ENCODE measurements around the gene STIM1.

STIM1 gene

GRCh38 chr11:3936517-3936916 lies 81.1 kb downstream of the STIM1 start:
- H3K4me1 ChIP-seq (ENCODE audit: control insufficient read depth, insufficient read depth, low read length, unreplicated experiment), result peaks cover 17% of the 10 kb centered on the region
- no peak overlapping the region for H2AFZ ChIP-seq (ENCODE audit: low read length, unreplicated experiment)
- no peaks in the 10 kb centered on the region for H3K36me3 ChIP-seq (ENCODE audit: insufficient read depth, low read length)
- H3K79me2 ChIP-seq (ENCODE audit: control insufficient read depth, insufficient read depth, low read length, unreplicated experiment), result no peaks in the 10 kb centered on the region
- H3K4me3 ChIP-seq (ENCODE audit: low read depth, low read length), result no peak overlapping the region
- no peaks in the 10 kb centered on the region for H3K27me3 ChIP-seq (ENCODE audit: insufficient read depth, low read length)
- no peak overlapping the region for H3K27ac ChIP-seq (ENCODE audit: low read depth, low read length)

DNA sequence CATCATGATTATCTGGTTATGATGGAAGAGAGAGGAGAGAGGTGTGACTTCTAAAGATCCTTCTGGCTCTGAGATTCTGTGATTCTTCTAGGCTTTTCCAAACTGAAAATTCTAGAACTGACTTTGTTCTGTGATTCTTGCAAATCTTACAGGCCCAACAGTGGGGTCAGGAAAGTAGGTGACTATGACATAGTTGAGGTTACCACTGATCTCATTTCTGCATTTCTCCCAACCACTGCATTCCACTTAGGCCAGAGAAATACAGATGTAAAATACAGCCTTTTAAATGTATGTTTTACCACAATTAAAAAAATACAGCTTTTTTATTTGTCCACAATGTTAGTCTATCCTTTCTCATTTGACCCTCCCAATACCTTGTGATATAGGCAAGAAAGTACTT lies 83.7 kb downstream of the STIM1 start:
- peak overlapping the region; percentile 53 for H3K27ac ChIP-seq (ENCODE audit: low read depth, low read length)
- no peak overlapping the region for H2AFZ ChIP-seq (ENCODE audit: low read length, unreplicated experiment)
- no peaks in the 10 kb centered on the region for H3K79me2 ChIP-seq (ENCODE audit: control insufficient read depth, insufficient read depth, low read length, unreplicated experiment)
- H3K4me3 ChIP-seq (ENCODE audit: low read depth, low read length), result no peak overlapping the region
- no peaks in the 10 kb centered on the region for H3K27me3 ChIP-seq (ENCODE audit: insufficient read depth, low read length)
- H3K36me3 ChIP-seq (ENCODE audit: insufficient read depth, low read length), result no peaks in the 10 kb centered on the region
- H3K4me1 ChIP-seq (ENCODE audit: control insufficient read depth, insufficient read depth, low read length, unreplicated experiment), result peaks cover 34% of the 10 kb centered on the region

DNA sequence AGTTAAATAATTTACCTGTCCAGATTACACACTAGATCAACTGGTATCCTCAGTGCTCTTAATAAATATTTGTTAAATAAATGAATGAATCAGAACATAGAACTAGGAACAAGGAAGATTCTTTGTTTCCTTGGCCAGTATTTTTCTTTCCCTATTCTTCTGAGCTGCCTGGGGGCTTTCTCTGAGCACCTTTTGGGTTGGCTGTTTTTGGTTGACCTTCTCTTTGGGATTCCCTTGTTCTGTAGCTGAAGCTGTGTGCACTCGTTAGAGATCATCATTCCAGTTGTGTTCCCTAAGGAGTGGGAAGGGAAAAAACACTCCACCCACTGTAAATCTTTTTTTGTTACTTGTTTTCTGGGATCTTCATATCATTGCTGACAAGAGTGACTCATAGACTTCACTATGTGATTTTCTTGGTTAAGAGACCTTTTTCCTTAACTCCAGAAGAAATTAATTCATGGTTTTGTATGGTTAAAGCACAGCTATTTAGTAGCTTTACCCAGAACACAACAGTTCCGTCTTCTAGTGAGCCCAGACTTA lies 84.3 kb downstream of the STIM1 start:
- peak overlapping the region; percentile 53 for H3K27ac ChIP-seq (ENCODE audit: low read depth, low read length)
- no peaks in the 10 kb centered on the region for H3K36me3 ChIP-seq (ENCODE audit: insufficient read depth, low read length)
- peaks cover 37% of the 10 kb centered on the region for H3K4me1 ChIP-seq (ENCODE audit: control insufficient read depth, insufficient read depth, low read length, unreplicated experiment)
- H3K4me3 ChIP-seq (ENCODE audit: low read depth, low read length), result no peak overlapping the region
- no peaks in the 10 kb centered on the region for H3K27me3 ChIP-seq (ENCODE audit: insufficient read depth, low read length)
- H3K79me2 ChIP-seq (ENCODE audit: control insufficient read depth, insufficient read depth, low read length, unreplicated experiment), result no peaks in the 10 kb centered on the region
- no peak overlapping the region for H2AFZ ChIP-seq (ENCODE audit: low read length, unreplicated experiment)

GRCh38 chr11:3942160-3942955 lies 86.9 kb downstream of the STIM1 start:
- Histone ChIP-seq H3K27ac (ENCODE audit: low read depth, low read length) (peak overlapping the region; percentile 16; the same call in 1 of the 2 replicates), H3K4me3 (ENCODE audit: low read depth, low read length) (no peak overlapping the region), H2AFZ (ENCODE audit: low read length, unreplicated experiment) (no peak overlapping the region), H3K36me3 (ENCODE audit: insufficient read depth, low read length) (no peaks in the 10 kb centered on the region), H3K4me1 (ENCODE audit: control insufficient read depth, insufficient read depth, low read length, unreplicated experiment) (peaks cover 47% of the 10 kb centered on the region), H3K79me2 (ENCODE audit: control insufficient read depth, insufficient read depth, low read length, unreplicated experiment) (no peaks in the 10 kb centered on the region), H3K27me3 (ENCODE audit: insufficient read depth, low read length) (no peaks in the 10 kb centered on the region)

DNA sequence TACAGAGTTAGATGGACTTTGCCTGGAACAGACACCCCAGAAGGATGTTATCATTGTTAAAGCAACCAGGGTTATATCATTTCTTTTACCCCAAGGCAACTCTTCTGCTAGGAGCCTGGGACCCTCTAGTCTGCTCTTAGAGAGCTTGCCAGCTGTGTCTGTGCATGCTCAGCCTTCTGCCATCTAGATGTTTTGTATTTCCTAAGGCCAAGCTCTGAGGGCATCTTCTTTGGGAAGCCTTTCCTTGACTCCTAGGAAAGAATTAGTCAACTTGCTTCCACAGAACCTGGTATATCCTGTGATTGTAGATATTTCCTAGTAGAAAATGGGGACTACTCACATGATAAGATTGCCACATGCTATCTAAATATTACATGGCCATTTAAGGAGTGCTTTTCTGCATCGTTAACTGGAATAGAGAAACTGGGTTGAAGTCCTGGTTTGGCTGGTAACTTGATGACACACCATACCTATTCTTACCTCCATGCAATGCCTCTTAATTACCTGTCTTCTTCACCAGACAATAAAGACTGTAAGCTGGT lies 87.6 kb downstream of the STIM1 start:
- Histone ChIP-seq H3K27me3 (ENCODE audit: insufficient read depth, low read length) (no peaks in the 10 kb centered on the region), H3K27ac (ENCODE audit: low read depth, low read length) (peak overlapping the region; percentile 16; the same call in 1 of the 2 replicates), H3K79me2 (ENCODE audit: control insufficient read depth, insufficient read depth, low read length, unreplicated experiment) (no peaks in the 10 kb centered on the region), H3K36me3 (ENCODE audit: insufficient read depth, low read length) (no peaks in the 10 kb centered on the region), H3K4me3 (ENCODE audit: low read depth, low read length) (no peak overlapping the region), H2AFZ (ENCODE audit: low read length, unreplicated experiment) (no peak overlapping the region), H3K4me1 (ENCODE audit: control insufficient read depth, insufficient read depth, low read length, unreplicated experiment) (peaks cover 48% of the 10 kb centered on the region)

GRCh38 chr11:3944198-3944597 lies 88.7 kb downstream of the STIM1 start:
- Histone ChIP-seq H3K36me3 (ENCODE audit: insufficient read depth, low read length) (no peaks in the 10 kb centered on the region), H3K4me3 (ENCODE audit: low read depth, low read length) (no peak overlapping the region), H3K27me3 (ENCODE audit: insufficient read depth, low read length) (no peaks in the 10 kb centered on the region), H3K4me1 (ENCODE audit: control insufficient read depth, insufficient read depth, low read length, unreplicated experiment) (peaks cover 41% of the 10 kb centered on the region), H3K27ac (ENCODE audit: low read depth, low read length) (no peak overlapping the region), H3K79me2 (ENCODE audit: control insufficient read depth, insufficient read depth, low read length, unreplicated experiment) (no peaks in the 10 kb centered on the region), H2AFZ (ENCODE audit: low read length, unreplicated experiment) (no peak overlapping the region)

- H3K4me3 ChIP-seq (ENCODE audit: low read depth, low read length), result no peak overlapping the region
- H2AFZ ChIP-seq (ENCODE audit: low read length, unreplicated experiment), result no peak overlapping the region
- H3K27me3 ChIP-seq (ENCODE audit: insufficient read depth, low read length), result no peaks in the 10 kb centered on the region
- H3K79me2 ChIP-seq (ENCODE audit: control insufficient read depth, insufficient read depth, low read length, unreplicated experiment), result no peaks in the 10 kb centered on the region
- peaks cover 35% of the 10 kb centered on the region for H3K4me1 ChIP-seq (ENCODE audit: control insufficient read depth, insufficient read depth, low read length, unreplicated experiment)
- no peak overlapping the region for H3K27ac ChIP-seq (ENCODE audit: low read depth, low read length)
- H3K36me3 ChIP-seq (ENCODE audit: insufficient read depth, low read length), result no peaks in the 10 kb centered on the region
Measured at GRCh38 chr11:3946455-3947017, 91.1 kb downstream of the STIM1 start.

DNA sequence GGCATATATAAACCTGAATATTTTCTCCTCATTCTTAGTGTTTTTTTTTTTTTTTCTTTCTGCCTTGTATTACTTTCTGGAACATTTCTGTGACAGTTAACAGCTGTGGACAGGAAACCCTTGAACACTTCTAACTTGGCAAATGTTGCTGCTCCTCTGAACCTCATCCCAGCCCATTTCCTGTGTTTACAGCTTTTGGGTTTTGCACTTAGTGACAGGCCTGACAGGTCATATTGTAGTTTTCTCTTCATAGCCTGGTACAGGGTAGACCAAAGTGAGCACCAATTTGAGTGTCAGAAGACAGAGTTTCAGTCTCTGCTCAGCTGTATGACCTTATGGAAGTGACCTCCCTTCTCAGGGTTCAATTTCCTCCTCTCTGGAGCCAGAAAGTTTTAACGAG lies 91.6 kb downstream of the STIM1 start:
- Histone ChIP-seq H3K4me1 (ENCODE audit: control insufficient read depth, insufficient read depth, low read length, unreplicated experiment) (peaks cover 35% of the 10 kb centered on the region), H3K4me3 (ENCODE audit: low read depth, low read length) (no peak overlapping the region), H2AFZ (ENCODE audit: low read length, unreplicated experiment) (no peak overlapping the region), H3K27me3 (ENCODE audit: insufficient read depth, low read length) (no peaks in the 10 kb centered on the region), H3K79me2 (ENCODE audit: control insufficient read depth, insufficient read depth, low read length, unreplicated experiment) (no peaks in the 10 kb centered on the region), H3K27ac (ENCODE audit: low read depth, low read length) (peak overlapping the region; percentile 25; the same call in 1 of the 2 replicates), H3K36me3 (ENCODE audit: insufficient read depth, low read length) (no peaks in the 10 kb centered on the region)

DNA sequence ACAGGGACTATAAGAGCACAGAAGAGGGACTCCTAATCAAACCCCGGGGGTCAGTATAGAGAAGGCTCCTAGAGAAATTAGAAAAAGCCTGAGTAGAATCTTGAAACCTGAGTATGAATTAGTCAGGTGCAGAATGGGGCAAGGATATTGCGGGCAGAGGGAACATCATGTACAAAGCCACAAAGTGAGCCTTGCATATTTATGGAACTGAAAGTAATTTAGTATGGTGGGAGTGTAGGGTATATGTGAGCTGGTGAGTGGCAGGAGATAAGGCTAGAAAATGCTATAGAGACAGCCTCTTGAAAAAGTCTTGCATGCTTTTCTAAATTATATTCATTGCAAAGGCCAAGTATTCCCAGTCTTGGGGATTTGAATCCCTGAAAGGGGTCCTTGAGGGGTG lies 93.7 kb downstream of the STIM1 start:
- H3K36me3 ChIP-seq (ENCODE audit: insufficient read depth, low read length), result no peaks in the 10 kb centered on the region
- no peaks in the 10 kb centered on the region for H3K27me3 ChIP-seq (ENCODE audit: insufficient read depth, low read length)
- H2AFZ ChIP-seq (ENCODE audit: low read length, unreplicated experiment), result no peak overlapping the region
- no peaks in the 10 kb centered on the region for H3K79me2 ChIP-seq (ENCODE audit: control insufficient read depth, insufficient read depth, low read length, unreplicated experiment)
- no peak overlapping the region for H3K4me3 ChIP-seq (ENCODE audit: low read depth, low read length)
- H3K4me1 ChIP-seq (ENCODE audit: control insufficient read depth, insufficient read depth, low read length, unreplicated experiment), result peaks cover 20% of the 10 kb centered on the region
- no peak overlapping the region for H3K27ac ChIP-seq (ENCODE audit: low read depth, low read length)

- H3K79me2 ChIP-seq (ENCODE audit: control insufficient read depth, insufficient read depth, low read length, unreplicated experiment), result no peaks in the 10 kb centered on the region
- peaks cover 22% of the 10 kb centered on the region for H3K4me1 ChIP-seq (ENCODE audit: control insufficient read depth, insufficient read depth, low read length, unreplicated experiment)
- H3K27ac ChIP-seq (ENCODE audit: low read depth, low read length), result no peak overlapping the region; the same call in 1 of the 2 replicates
- H2AFZ ChIP-seq (ENCODE audit: low read length, unreplicated experiment), result no peak overlapping the region
- H3K36me3 ChIP-seq (ENCODE audit: insufficient read depth, low read length), result no peaks in the 10 kb centered on the region
- H3K27me3 ChIP-seq (ENCODE audit: insufficient read depth, low read length), result no peaks in the 10 kb centered on the region
- no peak overlapping the region for H3K4me3 ChIP-seq (ENCODE audit: low read depth, low read length)
Measured at GRCh38 chr11:3950996-3951660, 95.7 kb downstream of the STIM1 start.
